ENCODE measurements around the gene RPS27L.

GRCh38 chr15:63178034-63178433 lies 20.8 kb upstream of the RPS27L start:
- TF ChIP-seq ZNF274 (IDR thresholded peaks at IDR 0.05; ENCODE audit: low read depth, low read length) (no peak), YY1 (IDR thresholded peaks at IDR 0.05; ENCODE audit: insufficient read depth, insufficient read length) (no peak), SUZ12 (IDR thresholded peaks at IDR 0.05; ENCODE audit: extremely low read depth, insufficient read depth, insufficient read length) (no peak)

All from NT2/D1 (cell line).